T follicular helper cell (primary cell): ENCODE results near the gene STARD5.
"Not testable (repeated sequence)": the region's sequence is repeated elsewhere in the genome, so short reads cannot be mapped to it uniquely, and the experiment has no call there.

Source experiments
- DNase-seq: peaks from one replicate; pipeline ENCODE4 v3.0.0-alpha.2; 2020; ENCODE audit warnings: low read depth

STARD5 gene

DNA sequence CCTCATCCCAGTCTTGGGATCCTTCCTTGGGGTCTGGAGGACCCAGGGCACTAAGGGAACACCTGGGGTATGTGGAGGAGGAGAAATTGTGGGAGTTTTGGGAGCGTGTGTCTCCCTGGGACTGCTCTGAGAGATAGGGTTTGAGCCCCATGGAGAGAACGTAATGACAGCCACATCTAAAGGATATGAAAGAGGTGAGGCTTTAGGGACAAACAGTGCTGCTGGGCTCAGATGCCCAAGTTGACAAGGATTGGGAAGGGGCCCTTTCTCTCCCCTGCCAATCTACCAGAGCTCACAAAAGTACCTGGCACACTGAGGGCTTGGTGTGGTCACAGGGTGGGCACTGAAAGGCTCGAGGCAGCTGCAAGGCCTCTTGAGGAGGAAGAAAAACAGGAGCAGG lies 13.3 kb upstream of the STARD5 start:
- no peak for DNase-seq

DNA sequence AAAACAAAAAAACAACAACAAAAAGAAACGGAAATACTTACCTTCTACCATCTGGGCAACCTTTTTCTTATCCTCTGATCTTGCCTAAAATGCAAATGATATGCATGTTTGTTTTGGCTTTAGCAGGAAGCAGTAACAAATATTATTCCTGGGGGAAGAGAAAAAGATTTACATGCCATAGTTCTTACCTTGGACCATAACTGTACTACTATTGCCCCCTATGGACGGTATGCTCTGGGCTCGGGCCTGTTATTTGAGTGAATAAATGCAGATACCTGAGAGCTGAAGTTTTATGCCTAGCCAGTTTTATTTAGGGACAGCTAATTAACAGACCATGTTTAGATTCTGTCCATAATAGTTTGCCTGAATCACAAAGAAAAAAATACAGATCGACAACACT lies 12.6 kb upstream of the STARD5 start:
- no peak for DNase-seq

DNA sequence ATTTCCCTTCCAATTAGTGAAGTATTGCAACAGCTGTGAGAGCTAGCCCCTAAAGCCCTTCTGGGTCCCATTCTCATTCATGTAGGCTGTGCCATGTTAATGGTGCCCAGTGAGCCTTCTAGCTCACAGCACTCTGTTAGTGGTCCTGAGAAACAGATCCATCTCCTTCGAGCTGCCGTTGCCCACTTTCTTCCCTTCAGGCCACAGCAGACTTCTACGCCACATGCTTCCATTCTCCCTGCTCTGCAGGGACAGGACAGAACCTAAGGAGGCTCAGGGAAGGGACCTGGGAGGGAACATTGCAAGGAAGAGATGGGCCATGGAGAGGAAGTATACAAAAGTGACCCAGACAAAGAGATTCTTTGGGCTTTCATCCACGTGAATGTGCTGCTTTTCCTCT lies 11.7 kb upstream of the STARD5 start:
- DNase-seq: no peak

DNA sequence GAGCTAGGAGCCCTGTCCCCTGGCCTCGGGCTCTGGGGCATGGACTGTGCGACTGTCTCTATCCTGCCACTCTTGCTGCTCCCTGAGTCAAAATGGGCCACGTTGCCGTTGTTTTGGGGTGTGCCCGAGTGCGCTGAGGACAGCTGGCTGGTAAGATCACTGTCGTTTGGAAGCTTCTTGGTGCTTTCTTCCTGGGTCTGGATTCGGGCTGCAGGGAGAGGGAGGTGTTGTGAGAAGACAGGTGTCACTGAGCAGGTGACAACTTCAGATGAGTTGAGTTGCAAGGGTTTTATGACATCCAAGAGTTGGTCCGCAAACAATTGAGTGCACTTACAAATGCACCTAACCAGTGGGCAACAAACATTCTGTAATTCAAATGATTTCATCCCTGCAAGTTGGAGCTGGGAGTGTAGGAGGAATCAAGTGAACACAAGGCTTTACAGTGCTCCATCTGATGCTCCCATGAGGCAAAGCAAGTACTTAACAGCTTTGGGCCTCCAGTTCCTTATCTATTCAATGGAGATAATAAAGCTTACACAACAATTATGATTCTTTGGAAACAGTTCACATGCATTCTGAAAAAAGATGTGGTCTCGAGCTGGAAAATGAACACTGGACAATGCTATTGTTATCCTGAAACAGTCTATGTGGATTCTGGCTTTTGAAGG lies 11.0 kb upstream of the STARD5 start:
- DNase-seq: no peak

DNA sequence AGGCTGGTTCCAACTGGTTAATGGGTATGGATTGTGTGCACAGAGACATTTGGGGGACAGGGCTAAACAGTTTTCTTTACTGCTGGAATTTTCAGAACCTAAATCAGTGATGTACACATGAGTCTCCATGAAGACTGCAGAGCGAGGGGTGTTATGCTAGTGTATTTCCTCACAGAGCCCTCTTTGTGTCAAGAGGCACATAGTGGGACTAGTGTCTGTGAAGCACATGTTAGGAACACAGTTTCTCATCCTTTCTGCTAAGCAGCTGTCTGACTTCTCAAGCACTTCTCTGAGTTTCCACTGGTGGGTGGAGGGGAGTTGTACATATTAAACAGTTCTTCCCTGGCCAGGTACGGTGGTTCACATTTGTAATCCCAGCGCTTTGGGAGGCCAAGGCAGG lies 9.4 kb upstream of the STARD5 start:
- no peak for DNase-seq

DNA sequence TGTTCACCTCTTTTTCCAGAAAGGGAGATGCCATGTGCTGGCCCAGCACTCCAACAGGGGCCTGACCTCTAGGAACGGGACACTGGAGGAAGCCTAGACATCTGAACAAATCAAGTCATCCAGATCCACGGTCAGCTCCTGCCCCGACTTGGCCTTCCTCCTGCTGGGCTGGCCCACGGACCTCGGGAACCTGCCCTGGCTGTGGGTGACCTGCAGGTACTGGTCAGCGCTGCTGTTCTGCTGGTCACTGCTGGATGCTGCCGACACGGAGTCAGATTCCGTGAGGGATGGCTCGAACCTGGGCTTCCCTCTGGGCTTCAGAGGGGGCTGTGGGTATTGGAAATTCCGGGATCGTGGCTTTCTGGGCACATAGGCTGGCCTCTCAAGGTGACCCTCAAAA lies 8.4 kb upstream of the STARD5 start:
- DNase-seq: no peak

DNA sequence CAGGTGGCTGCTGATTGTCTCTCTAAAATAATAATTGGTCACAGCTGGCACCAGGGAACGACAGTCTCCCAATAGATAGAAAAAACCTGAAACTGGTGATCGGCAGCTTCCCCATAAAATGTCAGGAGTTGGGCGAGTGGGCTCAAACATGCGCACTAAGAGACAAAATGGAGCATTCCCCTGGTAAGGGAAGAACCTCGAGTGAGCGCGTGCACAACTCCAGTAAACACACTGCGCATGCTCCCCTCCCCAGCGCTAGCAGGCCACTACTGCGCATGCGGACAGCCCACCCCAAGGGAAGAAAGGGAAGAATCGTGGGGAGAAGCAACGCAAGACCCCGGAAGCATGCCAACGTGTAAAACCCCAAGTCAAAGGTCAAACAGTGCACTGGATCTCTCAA lies 7.7 kb upstream of the STARD5 start:
- DNase-seq: no peak

DNA sequence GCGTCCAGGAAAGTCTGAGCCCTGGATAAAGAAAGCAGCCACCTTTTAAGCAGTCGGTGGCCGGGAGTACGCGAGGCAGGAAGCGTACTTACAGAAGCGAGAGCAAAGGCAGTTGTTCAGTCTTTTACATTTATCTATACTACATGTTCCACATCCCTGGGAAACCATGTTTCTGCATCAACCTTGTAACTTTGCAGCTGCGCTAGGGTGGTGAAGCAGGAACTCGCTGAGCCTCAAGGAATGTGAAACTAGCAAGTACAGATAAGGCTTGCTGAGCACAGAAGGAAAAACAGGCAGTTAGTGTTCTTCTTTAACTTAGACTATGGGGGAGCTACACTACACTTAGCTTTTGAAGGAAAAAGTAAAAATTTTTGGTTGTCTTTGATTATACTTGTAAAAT lies 7.2 kb upstream of the STARD5 start:
- not testable (repeated sequence) for DNase-seq

DNA sequence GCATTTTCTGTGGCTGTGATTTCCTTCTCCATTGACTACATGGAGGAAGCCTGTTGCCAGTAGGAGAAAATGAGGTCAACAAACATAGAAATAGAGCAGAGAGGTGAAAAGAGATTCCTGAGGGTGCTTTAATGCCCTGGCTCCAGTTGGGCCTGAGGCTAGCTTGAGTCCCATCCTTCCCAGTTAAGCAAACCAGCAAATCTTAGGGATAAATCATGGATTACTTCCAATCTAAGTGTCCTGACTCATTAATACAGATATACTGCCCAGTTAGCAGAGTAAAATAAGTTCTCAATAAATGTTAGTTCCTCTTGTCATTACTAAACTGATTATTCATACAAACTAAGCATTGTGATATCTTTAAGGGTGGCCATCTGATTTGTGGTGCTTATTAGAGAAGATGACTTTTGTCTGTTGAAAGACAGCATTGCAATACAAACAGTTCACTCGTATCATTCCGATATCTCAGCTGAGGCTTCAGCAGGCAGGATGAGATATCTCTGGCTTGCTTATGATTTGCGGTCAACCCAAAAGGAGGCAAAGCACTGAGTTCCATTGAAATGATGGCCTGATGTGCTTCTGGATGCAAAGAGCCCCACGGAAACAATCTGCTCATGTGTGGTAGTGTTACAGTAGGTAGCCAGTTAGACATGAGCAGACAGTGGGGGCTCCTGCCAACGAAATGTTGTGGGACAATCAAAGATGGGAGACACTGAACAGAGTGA lies 6.6 kb upstream of the STARD5 start:
- no peak for DNase-seq

DNA sequence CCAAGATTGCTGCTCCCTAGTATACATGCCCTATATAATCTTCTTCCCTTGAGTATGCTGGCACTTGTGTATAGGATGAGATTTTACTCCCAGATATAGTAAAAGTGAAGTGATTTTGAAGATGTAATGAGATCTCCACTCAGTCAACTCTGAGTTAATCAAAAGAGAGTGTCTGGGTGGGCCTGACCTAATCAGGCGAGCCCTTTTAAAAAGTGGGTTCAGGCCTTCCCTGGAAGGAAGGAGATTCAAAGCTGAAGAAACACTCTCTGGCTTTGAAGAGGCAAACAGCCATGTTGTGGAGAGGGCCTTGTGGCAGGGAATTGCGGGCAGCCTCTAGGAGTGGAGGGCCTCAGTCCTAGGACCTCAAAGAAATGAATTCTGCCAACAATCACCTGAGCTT lies 5.5 kb upstream of the STARD5 start:
- DNase-seq: no peak

DNA sequence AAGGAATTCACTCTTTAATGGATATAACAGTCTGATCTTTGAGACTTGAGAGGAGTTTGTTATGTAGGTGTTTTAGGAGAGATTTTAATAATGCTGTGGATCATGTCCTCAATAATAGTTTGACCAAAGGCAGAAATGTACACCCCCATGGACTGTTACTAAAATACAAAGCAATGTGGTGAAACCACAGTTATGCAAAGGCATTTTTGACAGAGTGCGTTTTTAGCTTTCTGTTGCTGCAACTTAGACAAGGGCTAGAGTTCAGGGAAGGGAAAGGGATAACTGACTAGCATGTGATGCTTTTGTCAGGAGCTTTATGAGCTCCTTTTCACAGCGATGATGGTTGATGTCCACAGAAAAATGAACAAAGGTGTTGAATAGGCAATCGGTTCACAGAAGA lies 3.6 kb upstream of the STARD5 start:
- no peak for DNase-seq

DNA sequence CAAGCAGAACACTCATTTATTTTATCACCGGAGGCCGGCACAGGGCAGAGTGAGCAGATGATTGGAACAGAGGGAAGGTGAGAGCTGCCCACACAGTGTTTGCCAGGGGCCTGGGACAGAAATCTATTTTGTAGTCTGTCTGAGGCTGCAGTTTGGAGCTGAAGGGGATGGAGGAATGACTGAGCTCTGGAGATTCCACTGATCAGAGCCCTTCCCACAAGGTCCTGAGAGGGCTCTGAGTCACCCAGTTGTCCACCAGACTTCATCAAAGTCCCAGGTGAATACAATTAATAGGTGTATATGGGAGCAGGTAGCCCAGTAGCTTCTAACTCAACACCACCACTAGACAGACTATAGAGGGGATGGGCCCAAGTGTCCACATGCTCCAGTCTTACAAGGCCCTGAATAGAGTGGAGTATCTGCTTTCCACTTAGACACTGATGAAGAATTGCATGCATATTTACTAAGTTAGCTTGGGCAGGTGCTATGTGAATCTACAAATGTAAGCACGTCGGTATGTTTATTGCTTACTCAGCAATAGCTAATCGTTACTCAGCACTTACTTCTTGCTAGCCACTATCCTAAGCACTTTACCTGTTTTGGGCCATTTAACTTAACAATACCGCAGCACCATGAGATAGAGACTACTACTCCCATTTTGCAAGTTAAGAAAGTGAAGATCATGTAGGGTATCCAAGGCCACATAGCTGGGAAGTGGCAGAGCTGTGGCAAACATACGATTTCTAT lies 2.7 kb upstream of the STARD5 start:
- DNase-seq: no peak

DNA sequence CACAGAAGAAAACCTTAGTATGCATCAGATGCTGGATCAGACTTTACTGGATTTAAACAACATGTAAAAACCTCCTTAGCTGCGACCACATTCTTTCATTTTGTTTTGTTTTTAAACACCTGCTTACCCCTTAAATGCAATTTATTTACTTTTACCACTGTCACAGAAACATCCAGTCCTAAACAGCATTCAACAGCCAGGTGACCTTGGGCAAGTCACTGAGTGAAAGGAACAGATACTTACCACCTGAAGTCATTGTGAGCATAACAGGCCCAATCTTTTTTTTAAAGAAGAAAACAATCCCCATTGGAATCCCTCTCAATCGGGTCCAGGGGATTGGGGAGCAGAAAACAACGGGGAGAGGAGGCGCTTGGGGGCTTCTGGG lies 390 bp downstream of the STARD5 start:
- no peak for DNase-seq

DNA sequence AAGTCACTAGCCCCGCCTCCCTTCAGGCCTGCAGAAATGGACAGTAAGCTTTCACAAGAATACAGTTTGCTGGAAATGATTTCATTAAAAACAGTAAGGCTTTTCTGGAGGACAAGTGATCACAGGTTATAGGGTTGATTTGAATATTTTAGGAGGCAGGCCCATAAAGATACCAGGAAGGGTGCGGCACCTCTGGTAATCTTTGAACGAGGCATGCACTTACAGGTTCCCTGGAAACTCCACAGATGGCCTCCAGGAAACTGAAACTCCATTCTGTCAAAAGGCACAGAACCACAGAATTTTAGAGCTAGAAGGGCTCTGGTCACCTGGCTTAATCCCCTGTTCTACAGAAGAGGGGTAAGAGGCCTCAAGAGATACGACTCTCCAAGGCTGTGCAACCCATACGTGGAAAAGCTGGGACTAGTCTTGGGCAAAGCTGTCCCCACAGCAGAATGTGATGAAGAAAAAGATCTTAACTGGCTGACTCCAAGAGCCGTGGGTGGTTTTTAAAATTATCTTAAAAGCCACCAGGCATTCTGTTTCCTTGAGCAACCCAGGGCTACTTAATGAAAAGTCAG lies 1.2 kb downstream of the STARD5 start:
- no peak for DNase-seq

DNA sequence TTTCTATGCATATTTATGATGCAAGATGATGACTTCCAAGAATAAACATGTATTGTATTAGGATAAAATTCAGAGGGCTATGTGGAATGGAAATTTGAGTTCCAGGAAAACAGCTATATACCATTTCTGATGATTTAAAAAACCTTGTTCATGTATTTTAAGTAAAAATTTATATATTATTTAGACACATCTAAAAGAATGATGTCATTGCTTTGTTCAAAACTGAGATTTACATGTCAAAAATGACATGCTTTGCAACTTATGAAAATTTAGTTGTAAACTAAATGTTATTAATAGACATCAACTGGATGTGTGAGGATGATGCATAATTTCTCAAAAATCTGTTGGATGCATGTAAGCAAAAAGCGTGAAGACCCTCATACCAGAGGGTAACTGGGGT lies 2.3 kb downstream of the STARD5 start:
- DNase-seq: no peak

DNA sequence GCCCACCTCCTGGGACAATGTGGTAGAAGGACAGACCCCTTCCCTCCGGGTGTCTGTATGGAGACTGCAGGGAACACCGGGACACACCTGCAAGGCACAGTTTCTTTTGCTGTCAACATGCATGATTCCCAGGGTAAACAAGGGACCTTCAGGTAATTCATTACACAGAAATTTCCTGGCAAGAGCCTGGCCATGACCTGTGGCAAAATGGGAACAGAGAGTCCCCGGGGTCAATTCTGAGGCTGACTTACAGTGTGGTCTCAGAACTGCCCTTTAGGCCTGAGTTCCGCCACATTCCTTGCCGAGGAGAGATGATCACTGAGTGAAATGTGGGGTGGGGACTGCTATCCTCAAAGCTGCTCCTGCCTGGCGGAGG lies 6.3 kb downstream of the STARD5 start:
- DNase-seq: no peak

DNA sequence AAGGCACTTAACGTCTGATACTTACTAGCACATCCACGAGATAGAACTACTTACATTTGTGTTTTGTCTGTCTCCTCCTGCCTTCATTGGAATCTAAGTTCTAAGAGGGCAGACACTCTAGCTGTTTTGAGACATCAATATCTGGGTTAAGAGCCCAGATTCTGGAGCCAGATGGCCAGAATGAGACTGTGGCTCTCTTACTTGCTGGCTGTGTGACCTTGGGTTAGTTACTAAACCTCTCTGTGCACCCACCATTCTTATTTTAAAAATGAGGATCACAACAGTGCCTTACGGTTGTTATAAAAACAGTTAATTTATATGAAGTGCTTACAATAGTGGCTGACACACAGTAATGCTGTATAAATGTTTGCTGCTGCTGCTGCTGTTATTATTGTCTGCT lies 7.7 kb downstream of the STARD5 start:
- no peak for DNase-seq

DNA sequence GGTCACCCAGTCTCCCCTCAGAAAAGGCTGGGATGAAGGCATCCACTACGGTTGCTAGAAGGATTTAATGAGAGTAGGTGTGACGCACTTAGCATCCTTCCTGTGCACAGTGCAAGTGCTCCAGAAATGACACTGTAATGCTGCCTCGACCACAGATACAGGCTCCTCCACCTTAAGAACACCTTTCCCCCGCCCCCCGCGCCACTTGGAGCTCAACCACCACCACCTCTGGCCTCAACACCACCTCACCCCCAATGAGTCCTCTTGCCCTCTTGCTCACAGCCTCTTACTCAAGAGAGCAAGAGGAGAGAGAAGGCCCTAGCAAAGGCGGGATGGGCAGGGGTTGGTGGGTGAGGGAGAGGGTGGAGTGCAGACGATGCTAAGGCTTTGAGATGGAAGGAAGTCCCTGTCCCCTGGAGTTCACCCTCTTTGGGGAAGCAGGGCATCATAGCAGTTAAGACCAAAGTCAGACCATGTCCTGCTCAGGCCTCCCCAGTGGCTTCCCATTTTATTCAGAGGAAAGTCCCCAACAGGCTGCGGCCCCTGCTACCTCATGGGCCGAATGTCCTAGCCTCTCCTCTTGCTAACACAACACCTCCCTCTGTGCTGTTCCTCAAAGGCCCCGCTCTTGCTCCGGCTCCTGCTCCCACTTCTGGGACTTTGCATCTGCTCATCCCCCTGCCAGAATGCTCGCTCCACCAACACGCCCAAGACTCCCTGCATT lies 8.3 kb downstream of the STARD5 start:
- DNase-seq: no peak

DNA sequence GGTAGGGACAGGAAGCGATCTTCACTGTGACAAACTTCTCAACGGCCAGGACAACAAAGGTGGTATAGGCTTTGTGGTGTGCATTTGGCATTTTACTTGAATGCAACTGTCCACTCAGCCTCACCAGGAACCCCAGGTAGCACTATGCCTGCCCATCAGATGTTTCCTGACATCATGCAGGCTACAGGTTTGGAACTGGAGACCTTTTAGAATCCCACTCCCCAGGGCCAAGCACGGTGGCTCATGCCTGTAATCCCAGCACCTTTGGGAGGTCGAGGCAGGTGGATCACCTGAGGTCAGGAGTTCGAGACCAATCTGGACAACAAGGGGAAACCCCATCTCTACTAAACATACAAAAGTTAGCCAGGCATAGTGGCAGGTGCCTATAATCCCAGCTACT lies 9.6 kb downstream of the STARD5 start:
- no peak for DNase-seq

DNA sequence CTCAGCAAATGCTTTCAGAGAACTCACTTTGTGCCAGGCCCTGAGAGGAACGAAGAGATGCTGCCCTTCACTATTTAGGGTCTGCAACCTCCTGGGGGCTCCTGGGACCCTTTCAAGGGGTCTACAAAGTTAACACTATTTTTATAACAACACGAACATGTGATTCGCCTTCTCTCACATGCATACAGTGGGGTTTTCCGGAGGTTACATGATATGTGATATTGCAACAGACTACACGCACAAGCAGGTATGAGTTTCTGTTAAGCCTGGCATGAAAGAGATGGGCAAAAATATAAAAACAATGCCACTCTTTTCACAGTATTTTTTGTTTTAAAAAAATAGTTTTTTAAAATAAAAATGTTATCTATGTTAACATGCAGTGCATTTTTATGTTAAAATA lies 10.3 kb downstream of the STARD5 start:
- no peak for DNase-seq

DNA sequence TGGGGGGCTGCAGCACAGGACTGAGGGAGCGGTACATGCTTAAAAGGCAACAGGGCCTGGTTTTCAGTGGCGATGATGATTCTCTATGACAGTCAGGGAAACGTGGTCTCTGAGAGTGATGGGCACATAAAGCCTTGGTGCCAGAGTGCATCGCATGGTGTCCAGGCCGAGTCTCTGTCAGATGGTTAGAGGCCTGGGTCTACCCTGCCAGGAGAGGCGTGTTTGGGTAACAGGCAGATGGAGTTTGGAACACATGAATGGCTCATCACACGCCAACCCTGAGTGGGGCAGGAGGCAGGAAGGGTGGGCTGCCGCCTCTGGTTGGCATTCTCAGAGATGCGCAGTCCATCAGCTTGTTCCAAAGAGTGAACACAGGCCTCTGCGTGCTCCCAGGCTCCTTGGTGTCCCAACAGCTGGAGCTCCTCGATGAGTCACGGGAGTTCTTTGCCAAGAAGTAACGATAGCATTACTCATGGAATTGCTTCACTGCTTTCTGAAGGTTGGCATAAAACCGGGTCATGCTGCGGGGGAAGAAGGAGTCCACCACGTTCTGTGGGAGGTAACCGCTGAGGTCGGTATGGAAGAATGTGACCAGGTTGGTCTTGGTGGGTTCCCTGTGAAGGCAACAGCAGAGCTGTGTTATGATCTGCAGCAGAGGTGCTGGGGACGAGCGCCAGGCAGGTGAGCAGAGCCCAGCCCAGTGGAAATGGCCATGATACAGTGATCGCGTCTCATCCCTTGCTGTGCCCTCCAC lies 11.0 kb downstream of the STARD5 start:
- DNase-seq: no peak
